ENCODE data around the gene MZT2A.
"Not testable (repeated sequence)": the region's sequence is repeated elsewhere in the genome, so short reads cannot be mapped to it uniquely, and the experiment has no call there.

MZT2A gene, protein sequence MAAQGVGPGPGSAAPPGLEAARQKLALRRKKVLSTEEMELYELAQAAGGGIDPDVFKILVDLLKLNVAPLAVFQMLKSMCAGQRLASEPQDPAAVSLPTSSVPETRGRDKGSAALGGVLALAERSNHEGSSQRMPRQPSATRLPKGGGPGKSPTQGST

DNA sequence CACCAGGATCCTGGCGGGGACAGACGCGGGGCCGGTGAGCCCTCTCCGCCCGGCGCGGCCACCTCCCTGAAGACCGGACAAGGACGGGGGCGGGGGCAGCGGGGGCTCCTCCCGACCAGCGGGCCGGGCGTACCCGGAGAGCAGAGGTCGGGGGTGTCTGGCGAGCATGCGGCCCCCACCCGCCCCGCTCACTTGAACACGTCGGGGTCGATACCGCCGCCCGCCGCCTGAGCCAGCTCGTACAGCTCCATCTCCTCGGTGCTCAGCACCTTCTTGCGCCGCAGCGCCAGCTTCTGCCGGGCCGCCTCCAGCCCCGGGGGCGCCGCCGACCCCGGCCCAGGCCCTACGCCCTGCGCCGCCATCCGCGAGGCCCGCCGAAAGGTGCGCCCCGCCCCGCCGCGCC lies at the start of gene MZT2A:
TSS of gene MZT2A (minus strand) at position 383 of the 403 bp plus-strand sequence. CDS start at position 362, 21 bp downstream.
- DNase-seq (ENCODE audit: low spot score): not testable (repeated sequence)

DNA sequence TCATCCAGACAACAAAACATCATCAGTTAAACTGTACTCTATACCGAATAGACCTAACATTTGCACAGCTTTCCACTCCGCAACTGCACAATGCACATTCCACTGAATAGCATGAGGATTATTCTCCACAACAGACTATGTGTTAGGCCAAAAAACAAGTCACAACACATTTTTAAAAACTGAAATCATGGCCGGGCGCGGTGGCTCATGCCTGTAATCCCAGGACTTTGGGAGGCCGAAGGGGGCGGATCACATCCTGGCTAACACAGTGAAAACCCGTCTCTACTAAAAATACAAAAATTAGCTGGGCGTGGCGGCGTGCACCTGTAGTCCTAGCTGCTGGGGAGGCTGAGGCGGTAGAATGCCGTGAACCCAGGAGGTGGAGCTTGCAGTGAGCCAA lies 46.7 kb upstream of the MZT2A start:
- not testable (repeated sequence) for DNase-seq (ENCODE audit: low spot score)

GRCh38 chr2:131536841-131537240 lies 44.6 kb upstream of the MZT2A start:
- not testable (repeated sequence) for DNase-seq (ENCODE audit: low spot score)

DNA sequence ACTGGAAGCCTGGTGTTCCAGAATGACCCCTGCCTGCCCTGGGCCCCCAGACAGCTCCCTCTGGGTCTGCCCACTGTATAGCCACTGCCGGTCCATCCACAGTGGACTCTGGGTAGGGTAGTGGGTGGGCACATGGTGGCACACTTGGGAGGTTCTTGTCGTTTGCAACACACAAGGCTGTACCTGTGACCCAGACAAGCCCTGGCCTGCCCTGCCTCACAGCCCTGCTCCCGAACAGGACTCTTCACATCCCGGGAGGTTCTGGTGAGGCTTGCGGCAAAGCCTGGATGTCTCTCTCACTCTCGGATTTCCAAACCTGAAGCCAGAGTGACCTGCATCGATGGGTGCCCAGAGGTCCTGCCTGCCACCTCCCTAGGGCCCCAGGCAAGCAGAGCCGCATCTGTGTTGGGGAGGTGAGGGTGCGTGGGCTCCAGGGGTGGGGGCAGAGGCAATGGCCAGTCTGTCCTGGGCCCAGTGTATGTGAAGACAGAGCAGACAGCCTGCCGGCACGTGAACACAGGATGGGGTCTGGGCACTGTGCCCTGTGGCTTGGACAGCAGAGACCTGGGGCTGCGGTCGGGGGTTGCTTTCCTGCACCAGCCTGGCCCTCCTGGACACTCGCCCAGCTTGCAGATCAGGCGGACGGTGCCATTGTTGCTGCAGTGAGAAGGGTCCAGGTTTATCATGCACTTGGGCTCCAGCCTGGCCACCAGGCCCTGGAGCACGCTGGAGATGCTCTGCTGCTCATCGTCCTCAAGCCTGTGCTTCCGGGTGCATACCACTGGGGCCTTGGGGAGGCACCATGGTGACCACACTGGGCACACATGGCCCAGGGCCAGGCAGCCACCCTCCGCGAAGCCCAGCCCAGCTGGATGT lies 44.0 kb upstream of the MZT2A start:
- DNase-seq (ENCODE audit: low spot score): not testable (repeated sequence)

DNA sequence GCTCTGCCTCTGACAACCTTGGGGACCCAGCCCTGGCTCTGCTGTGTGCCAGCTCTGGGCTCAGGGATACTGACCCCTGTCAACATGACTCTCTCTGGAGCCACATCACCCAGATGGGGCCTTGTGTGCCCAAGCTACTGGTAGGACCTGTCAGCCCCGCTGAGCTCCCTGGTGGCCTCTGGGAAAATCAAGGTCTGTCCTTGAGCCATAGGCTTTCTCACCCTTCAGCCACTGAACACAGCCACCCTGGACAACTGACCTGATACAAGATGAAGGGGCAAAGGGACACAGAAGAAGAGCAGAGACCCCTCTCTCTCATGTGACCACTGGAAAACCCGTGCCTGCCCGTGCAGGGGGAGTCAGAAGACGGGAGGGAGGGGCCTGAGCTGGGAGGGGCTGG lies 43.3 kb upstream of the MZT2A start:
- no peak for DNase-seq (ENCODE audit: low spot score)

- not testable (repeated sequence) for DNase-seq (ENCODE audit: low spot score)
These were observed 42.8 kb upstream of the MZT2A start for GRCh38 chr2:131534965-131535364.

- not testable (repeated sequence) for DNase-seq (ENCODE audit: low spot score)
These were observed 42.1 kb upstream of the MZT2A start for GRCh38 chr2:131534317-131534672.

GRCh38 chr2:131533609-131534316 lies 41.6 kb upstream of the MZT2A start:
- peak; percentile 28 for DNase-seq (ENCODE audit: low spot score)

- not testable (repeated sequence) for DNase-seq (ENCODE audit: low spot score)
These were observed 40.8 kb upstream of the MZT2A start for GRCh38 chr2:131532723-131533608.

GRCh38 chr2:131531547-131532185 lies 39.5 kb upstream of the MZT2A start:
- not testable (repeated sequence) for DNase-seq (ENCODE audit: low spot score)

DNA sequence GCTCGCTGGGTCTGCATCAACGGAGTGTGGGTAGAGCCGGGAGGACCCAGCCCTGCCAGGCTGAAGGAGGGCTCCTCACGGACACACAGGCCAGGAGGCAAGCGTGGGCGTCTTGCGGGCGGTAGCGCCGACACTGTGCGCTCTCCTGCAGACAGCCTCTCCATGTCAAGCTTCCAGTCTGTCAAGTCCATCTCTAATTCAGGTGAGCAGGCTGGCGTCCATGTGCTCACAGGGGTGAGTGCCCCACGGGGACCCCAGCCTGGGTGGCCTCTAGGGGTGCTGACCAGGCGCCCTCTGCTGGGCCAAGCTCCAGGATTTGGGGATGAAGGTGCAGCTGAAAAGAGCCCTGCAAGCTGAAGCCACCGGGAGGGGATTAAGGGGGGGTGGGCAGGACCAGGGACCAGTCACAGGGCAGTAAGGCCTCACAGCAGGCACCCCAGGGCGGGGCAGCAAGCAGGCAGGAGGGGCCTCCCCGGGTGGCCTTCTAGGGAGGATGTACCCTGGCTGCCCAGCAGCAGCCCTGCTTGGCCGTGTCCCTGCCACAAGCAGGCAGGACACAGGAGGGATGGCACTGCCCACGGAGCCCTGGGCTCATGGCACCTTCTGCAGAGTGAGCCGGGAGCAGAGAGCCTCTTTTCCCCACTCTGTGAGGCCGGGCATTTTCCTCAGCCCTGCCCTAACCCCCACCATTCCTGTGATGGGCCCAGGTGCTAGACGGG lies 38.6 kb upstream of the MZT2A start:
- peak; percentile 43 for DNase-seq (ENCODE audit: low spot score)

GRCh38 chr2:131529864-131530445 lies 37.8 kb upstream of the MZT2A start:
- DNase-seq (ENCODE audit: low spot score): peak; percentile 28

DNA sequence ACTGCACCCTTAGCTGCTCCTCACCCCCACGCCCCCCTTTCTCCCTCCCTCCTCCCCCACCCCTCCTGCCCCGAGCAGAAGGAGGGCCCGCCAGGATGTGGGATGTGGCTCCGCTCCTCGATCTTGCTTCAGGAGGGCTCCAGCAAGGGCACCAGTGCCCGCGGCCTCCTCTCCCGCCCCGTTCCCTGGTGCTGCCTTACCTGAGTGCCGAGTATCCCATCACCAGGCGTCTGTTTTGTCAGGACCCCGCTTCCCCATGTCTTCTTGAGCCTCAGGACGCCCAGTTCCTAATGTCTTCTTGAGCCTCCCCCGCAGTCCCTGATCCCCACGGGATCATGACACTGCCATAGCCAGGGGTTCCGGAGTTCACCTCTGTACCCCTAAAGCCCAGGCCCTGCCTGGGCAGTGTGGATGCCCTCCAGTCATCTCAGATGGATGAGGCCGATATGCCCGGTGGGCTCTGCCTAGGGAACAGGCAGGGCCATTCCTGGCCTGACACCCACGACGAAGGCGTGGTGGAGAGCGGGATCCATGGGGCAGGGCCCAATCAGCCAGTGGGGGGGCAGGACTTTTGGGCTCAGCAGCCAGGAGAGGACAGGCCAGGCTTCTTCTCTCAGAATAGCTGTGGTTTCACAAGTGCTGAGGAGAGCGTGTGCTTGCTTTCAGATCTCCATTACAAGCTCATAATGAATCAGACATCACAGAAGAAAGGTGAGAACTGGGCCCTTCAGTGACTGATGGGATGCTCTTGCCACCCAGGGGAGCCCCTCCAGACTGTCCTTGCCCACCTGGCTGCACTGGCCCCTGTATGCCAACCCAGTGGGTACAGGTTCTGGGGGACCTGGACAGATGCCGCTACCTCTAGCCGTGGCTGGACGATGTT lies 37.0 kb upstream of the MZT2A start:
- peak; percentile 47 for DNase-seq (ENCODE audit: low spot score)

GRCh38 chr2:131527131-131528001 lies 35.2 kb upstream of the MZT2A start, which contains the start of gene CCDC74A:
TSS of gene CCDC74A (plus strand) at chr2:131527888. CDS start at chr2:131527971, 83 bp downstream.
- DNase-seq (ENCODE audit: low spot score): peak; percentile 77

DNA sequence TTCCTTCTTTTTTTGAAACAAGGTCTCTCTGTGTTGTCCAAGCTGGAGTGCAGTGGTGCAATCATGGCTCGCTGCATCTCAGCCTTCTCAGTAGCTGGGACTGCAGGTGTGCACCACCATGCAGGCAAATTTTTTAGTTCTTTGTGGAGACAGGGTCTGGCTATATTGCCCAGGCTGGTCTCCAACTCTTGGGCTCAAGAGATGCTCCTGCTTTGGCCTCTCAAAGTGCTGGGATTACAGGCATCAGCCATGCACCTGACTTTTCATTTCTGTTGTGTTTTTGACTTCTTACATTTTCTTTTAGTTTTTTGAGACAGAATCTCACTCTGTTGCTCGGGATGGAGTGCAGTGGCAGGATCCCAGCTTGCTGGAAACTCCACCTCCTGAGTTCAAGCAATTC lies 33.1 kb upstream of the MZT2A start:
- DNase-seq (ENCODE audit: low spot score): peak; percentile 16

GRCh38 chr2:131521961-131522781 lies 30.0 kb upstream of the MZT2A start:
- no peak for DNase-seq (ENCODE audit: low spot score)

DNA sequence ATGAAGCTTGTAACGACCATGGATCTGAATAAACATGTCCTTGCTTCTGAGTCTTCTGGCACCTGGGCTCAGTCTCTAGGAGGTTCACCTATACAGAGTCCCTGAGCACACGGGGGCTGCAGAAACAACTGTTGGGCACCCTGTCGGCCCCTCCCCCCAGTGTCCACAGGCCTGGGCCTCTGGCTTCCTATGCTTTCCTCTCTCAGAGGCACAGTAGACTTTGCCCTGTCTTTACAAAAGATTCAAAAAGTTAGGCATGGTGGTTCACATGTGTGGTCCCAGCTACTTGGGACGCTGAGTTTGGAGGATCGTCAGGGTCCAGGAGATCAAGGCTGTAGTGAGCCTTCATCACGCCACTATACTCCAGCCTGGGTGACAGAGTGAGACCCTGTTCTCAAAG lies 29.3 kb upstream of the MZT2A start:
- DNase-seq (ENCODE audit: low spot score): not testable (repeated sequence)

Data from ecto neural progenitor cell (in vitro differentiated cells).